Skeletal muscle satellite cell (primary cell): ENCODE data around the gene TMEM190.

Experiments
- H3K27me3 ChIP-seq: 2 replicates; pipeline ENCODE4 v1.7.0; 2013; ENCODE audit warnings: low read length; ENCODE audit not compliant: control insufficient read depth, insufficient read depth
- H3K36me3 ChIP-seq: 2 replicates; pipeline ENCODE4 v1.7.0; 2013; ENCODE audit warnings: mild to moderate bottlenecking, control low read depth, low read length; ENCODE audit not compliant: insufficient read depth
- H3K4me1 ChIP-seq: 2 replicates; pipeline ENCODE4 v1.7.0; 2013; ENCODE audit warnings: low read length; ENCODE audit not compliant: control insufficient read depth, insufficient read depth
- H3K4me2 ChIP-seq: 2 replicates; pipeline ENCODE4 v1.7.0; 2013; ENCODE audit warnings: mild to moderate bottlenecking, low read length
- H3K4me3 ChIP-seq: 2 replicates; pipeline ENCODE4 v1.7.0; 2013; ENCODE audit warnings: low read length
- H3K9ac ChIP-seq: 2 replicates; pipeline ENCODE4 v1.7.0; 2013; ENCODE audit warnings: mild to moderate bottlenecking, low read depth, low read length, moderate library complexity
- H3K9me3 ChIP-seq: replicated peaks from 2 replicates; pipeline ENCODE4 v1.7.0; 2013; ENCODE audit warnings: mild to moderate bottlenecking, control low read depth, low read length

Gene TMEM190

DNA sequence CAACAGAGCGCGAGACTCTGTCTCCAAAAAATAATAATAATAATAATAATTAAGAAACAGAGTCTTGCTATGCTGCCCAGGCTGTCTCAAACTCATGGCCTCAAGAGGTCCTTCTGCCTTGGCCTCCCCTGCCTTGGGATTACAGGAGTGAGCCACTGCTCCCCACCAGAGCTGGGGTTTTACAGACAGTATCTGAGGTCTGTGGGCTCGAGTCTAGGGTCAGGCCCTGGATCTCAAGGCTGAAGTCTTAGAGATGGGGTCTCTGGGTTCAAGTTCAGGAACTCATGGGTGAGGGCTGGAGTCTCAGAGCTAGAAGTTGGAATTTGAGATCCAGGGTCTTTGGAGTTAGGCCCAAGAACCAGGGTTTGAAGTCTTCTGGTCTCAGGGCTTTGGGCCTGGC lies 9.8 kb upstream of the TMEM190 start:
- no peak overlapping the region for H3K9ac ChIP-seq
- H3K27me3 ChIP-seq = no peaks in the 10 kb centered on the region
- peaks cover 29% of the 10 kb centered on the region for H3K4me1 ChIP-seq
- no peak overlapping the region for H3K4me3 ChIP-seq
- no peaks in the 10 kb centered on the region for H3K9me3 ChIP-seq
- no peaks in the 10 kb centered on the region for H3K36me3 ChIP-seq
- no peak overlapping the region for H3K4me2 ChIP-seq

DNA sequence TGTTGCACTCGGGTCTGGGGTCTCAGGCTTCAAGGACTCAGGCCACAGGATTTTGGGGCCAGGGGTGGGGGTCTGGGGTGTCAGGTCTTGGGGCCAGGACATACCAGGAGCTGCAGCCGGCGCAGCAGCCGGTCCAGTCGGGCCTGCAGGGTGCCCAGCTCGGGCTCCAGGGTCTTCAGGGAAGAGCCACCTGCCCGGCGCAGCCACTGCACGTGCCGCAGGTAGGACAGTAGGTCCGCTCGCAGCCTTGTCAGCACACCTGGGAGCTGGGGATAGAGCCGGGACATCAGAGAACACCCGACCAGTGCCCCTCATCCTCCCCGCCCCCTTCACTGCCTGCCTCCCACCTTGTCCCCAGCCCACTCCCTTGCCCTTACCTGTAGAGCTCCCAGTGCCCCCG lies 8.5 kb upstream of the TMEM190 start:
- H3K4me3 ChIP-seq = no peak overlapping the region
- H3K9me3 ChIP-seq = no peaks in the 10 kb centered on the region
- H3K36me3 ChIP-seq = no peaks in the 10 kb centered on the region
- no peak overlapping the region for H3K9ac ChIP-seq
- no peak overlapping the region for H3K4me2 ChIP-seq
- peaks cover 29% of the 10 kb centered on the region for H3K4me1 ChIP-seq
- H3K27me3 ChIP-seq = no peaks in the 10 kb centered on the region

DNA sequence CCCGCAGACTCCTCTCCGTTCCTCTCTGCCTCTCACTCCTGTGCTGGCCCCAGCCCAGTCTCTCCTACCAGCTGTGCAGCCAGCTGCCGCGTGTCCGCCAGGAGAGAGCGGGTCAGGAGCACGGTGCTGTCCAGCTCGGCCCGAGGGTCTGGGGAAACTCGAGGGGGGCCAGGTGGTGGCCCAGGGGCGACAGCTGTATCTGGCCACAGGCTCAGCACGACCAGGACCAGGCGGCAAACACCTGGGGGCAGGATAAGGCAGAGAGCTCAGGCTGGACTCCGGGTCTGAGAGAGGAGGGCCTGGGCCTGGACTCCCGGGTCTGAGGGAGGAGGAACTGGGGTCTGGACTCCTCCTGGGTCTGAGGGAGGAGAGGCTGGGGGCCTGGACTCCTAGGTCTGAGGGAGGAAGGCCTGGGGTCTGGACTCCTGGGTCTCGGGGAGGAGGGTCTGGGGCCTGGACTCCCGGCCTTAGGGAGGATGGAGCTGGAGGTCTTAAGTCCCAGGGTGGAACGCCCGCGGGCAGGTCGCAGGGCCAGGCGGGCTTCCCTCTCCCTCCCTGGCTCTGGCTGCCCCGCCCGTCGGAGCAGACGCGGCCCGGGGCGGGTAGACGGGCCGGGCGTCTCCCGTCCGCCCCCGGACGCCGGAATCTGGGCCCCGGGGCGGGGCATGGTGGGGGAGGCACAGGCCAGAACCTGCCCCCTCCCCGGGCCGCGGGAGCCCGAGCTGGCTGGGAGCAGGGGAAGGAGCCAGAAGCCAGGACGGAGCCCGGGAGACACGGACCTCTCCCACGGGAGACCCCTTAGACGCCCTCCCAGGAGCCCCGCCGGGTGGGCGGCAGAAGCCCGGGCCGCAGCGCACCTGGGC lies 7.7 kb upstream of the TMEM190 start:
- peak overlapping the region; percentile 65 for H3K9ac ChIP-seq
- peak overlapping the region; percentile 70 for H3K4me3 ChIP-seq
- no peaks in the 10 kb centered on the region for H3K9me3 ChIP-seq
- H3K36me3 ChIP-seq = no peaks in the 10 kb centered on the region
- H3K4me1 ChIP-seq = peaks cover 33% of the 10 kb centered on the region
- H3K4me2 ChIP-seq = peak overlapping the region; percentile 83
- no peaks in the 10 kb centered on the region for H3K27me3 ChIP-seq

DNA sequence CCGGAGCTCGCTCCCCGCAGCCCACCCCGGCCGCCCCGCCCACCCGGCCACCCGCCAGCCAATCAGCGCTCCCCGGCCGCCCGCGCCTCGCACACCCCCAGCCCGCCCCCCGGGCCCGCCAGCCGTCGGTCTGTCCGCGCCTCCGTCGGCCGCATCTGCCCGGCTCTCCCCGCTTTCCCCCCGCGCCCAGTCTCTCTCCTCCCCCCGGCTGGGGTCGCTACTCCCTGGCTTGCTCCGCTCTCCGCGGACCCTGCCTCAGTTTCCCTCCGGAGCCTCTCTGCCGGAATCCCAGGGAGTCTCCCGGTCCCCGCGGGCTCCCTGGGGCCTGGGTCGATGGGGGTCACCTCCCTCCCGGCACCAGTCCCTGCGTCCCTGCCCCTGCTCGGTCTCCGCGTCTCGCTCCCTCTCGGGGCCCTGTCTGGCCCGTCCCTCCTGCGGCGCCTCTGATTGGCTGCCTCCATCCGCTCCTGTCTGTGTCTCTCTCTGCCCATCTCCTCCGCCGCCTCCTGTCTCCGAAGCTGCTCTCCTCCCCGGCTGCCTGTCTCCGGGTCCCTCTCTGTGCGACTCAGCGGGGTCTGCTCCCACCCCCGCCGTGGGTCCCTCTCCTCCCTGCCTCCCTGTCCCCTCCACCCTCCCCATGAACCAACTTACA lies 6.8 kb upstream of the TMEM190 start:
- H3K4me3 ChIP-seq = peak overlapping the region; percentile 87

DNA sequence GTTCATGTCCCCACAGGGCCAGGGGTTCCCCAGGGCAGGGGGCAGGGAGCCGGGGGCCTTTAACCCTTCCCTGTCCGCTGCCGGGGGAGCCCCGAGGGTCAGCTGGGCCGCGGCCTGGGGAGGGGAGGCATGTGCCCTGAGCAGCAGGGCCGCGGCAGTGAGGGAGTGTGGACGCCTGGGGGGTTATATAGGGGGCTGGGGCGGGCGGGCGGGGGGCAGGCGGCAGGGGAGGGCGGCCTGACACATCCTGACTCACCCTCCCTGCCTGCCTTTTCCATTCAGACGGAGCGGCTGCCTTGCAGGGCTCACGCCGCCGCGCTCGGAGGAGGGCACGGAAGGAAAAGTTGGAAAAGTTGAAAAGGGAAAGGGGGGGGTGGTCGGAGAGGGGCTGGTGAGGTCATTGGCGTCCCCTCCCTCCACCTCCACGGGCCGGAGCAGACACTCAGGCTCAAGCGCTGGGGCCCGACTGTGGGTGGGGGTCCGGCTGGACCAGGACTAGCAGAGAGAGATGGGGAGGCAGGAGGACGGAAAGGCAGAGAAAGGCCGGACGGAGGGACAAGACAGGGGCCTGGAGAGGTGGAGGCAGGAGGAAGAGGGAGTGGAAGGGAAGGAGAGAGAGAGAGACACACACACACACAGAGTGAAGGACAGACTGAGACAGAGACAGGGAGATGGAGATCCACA lies 6.2 kb upstream of the TMEM190 start, which contains the start of gene IL11:
IL11 (minus strand) TSS at position 159 of the 684 bp plus-strand sequence; CDS start at position 6, 153 bp downstream.
- H3K36me3 ChIP-seq = no peaks in the 10 kb centered on the region
- H3K4me1 ChIP-seq = peaks cover 29% of the 10 kb centered on the region
- peak within 1 kb of the TSS; percentile 78 for H3K9ac ChIP-seq
- H3K27me3 ChIP-seq = no peaks in the 10 kb centered on the region
- peak within 1 kb of the TSS; percentile 87 for H3K4me3 ChIP-seq
- H3K4me2 ChIP-seq = peak within 1 kb of the TSS; percentile 99
- H3K9me3 ChIP-seq = no peaks in the 10 kb centered on the region

More for the DNA sequence above, 6.8 kb upstream of the TMEM190 start:
- peaks cover 29% of the 10 kb centered on the region for H3K4me1 ChIP-seq
- H3K9ac ChIP-seq = peak overlapping the region; percentile 78
- H3K36me3 ChIP-seq = no peaks in the 10 kb centered on the region
- peak overlapping the region; percentile 99 for H3K4me2 ChIP-seq
- H3K27me3 ChIP-seq = no peaks in the 10 kb centered on the region
- no peaks in the 10 kb centered on the region for H3K9me3 ChIP-seq

DNA sequence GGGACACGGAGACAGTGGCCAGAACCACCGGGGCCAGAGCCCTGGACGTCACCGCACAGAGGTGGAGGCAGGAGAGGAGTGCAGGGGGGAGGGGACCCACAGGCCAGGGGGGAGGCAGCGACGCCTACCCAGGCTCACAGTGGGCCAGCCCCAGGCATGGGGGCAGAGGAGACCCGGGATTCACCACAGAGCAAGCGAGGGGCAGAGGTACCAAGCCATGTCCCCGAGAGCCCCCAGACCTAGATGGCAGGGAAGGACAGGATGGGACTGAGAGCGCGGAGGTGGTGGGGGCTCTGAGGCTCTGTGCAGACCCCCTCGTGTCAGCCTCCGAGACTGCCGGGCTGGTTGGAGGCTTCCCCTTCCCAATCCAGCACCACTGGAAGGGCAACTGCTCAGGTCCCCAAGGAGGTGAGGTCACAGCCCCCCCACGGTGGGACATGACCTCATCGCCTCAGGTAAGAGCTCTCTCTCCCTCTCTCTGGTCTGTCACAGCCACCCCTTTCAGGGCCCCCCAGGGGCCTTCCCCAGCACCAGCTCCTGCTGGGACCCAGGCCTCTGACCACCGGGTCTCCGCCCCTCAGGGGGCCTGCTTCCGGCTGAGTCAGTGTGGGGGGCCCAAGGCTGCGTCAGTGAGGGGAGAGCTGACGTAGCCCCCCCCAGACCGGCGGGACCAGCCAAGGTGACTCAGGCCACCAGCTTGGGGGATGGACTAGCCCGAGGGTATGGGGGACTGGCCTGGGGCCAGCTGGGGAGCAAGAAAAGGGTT lies 4.1 kb upstream of the TMEM190 start:
- peaks cover 29% of the 10 kb centered on the region for H3K4me1 ChIP-seq

DNA sequence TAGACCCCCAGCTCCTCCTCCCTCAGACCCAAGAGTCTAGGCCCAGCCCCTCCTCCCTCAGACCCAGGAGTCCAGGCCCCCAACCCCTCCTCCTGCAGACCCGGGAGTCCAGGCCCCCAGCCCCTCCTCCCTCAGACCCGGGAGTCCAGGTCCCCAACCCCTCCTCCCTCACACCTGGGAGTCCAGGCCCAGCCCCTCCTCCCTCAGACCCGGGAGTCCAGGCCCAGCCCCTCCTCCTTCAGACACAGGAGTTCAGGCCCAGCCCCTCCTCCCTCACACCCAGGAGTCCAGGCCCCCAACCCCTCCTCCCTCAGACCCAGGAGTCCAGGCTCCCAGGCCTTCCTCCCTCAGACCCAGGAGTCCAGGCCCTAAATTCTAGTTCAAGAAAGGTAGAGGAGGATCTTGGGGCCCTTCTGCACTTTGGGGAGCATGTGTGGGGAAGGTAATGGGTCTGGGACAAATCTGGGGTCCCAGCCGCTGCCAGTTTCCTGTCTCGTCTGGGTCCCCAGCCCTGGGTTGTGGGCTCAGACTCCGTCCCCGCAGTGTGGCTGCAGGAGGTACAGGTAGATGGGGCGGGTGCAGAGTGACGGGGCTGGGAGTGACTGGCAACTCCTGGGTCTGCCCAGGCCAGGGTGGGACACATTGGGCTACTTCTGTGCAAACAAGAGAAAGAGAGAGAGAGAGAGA lies 3.2 kb upstream of the TMEM190 start:
- H3K27me3 ChIP-seq = peaks cover 5% of the 10 kb centered on the region
- no peak overlapping the region for H3K9ac ChIP-seq
- peaks cover 32% of the 10 kb centered on the region for H3K4me1 ChIP-seq

More for the DNA sequence above, 4.1 kb upstream of the TMEM190 start:
- no peaks in the 10 kb centered on the region for H3K36me3 ChIP-seq
- H3K9me3 ChIP-seq = no peaks in the 10 kb centered on the region
- no peak overlapping the region for H3K4me3 ChIP-seq
- peaks cover 2% of the 10 kb centered on the region for H3K27me3 ChIP-seq
- no peak overlapping the region for H3K9ac ChIP-seq
- no peak overlapping the region for H3K4me2 ChIP-seq

DNA sequence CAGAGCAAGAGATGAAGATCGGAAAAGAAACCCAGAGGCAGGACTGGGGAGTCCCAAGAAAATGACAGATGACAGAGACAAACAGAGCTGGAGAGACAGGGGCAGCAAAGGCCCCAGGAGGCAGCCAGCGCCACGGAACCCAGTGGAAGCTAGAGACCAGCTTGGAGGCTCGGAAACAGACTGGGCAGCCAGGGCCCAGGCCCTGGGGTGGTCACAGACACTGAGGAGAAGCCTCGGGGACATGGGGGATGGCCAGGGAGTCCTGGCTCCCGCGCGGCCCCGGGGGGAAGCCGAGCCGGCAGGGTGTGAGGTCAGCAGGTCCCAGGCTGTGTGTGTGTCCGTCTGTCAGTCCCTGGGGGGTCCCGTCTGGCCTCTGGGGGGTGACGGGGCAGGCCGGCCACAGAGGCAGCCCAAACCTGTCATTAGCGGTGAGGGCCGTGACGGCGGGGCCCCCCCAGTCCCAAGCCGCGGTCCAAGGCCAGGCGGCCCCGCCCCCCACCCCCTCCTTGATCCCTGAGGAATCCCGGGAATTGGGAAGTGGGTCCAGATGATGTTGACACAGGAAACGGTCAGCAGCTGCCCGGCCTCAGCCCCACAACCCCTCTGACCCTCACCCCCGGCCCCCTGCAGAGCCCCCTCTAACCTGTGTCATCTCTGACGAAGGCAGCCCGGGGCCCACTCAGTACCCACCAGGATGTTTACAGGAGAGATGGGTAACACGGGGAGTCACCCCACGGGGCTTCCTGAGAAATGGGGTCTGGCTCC lies 2.5 kb upstream of the TMEM190 start:
- H3K9me3 ChIP-seq = no peaks in the 10 kb centered on the region
- peaks cover 25% of the 10 kb centered on the region for H3K4me1 ChIP-seq
- H3K9ac ChIP-seq = no peak overlapping the region
- no peaks in the 10 kb centered on the region for H3K36me3 ChIP-seq
- H3K4me2 ChIP-seq = peak overlapping the region; percentile 52
- no peak overlapping the region for H3K4me3 ChIP-seq
- peaks cover 5% of the 10 kb centered on the region for H3K27me3 ChIP-seq

More for the DNA sequence above, 3.2 kb upstream of the TMEM190 start:
- Histone ChIP-seq H3K36me3 (no peaks in the 10 kb centered on the region), H3K9me3 (no peaks in the 10 kb centered on the region), H3K4me2 (peak overlapping the region; percentile 52), H3K4me3 (no peak overlapping the region)

DNA sequence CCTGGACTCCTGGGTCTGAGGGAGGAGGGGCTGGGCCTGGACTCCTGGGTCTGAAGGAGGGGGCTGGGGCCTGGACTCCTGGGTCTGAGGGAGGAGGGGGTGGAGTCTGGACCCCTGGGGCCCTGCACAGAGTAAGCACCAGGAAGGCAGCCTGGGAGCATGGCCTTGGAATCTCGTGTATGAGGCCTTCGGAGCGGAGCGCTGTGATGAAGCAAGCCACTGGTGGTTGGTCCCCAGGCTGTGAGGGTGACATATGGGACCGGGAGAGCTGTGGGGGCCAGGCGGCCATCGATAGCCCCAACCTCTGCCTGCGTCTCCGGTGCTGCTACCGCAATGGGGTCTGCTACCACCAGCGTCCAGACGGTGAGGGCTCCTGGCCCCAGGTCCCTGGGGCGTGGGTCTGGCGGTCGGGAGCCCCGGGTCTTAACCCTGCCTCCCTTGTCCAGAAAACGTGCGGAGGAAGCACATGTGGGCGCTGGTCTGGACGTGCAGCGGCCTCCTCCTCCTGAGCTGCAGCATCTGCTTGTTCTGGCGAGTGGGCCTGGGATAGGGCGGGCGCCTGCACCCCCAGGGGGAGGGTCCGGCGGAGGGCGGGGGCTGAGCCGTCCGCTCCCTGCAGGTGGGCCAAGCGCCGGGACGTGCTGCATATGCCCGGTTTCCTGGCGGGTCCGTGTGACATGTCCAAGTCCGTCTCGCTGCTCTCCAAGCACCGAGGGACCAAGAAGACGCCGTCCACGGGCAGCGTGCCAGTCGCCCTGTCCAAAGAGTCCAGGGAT lies 918 bp downstream of the TMEM190 start:
- no peaks in the 10 kb centered on the region for H3K36me3 ChIP-seq
- peaks cover 5% of the 10 kb centered on the region for H3K27me3 ChIP-seq
- peaks cover 10% of the 10 kb centered on the region for H3K4me1 ChIP-seq
- no peak overlapping the region for H3K4me2 ChIP-seq
- H3K9me3 ChIP-seq = no peaks in the 10 kb centered on the region
- no peak overlapping the region for H3K9ac ChIP-seq
- no peak overlapping the region for H3K4me3 ChIP-seq
